H9 (cell line): ENCODE data around the gene KIF3B. TPM values are rescaled to one million over a fixed set of nuclear protein-coding genes. Genes with fewer than 3 reads are reported as not detected.

Experiments used
- DNase-seq: peaks from one replicate; pipeline ENCODE4 v3.0.0-alpha.2; 2017
- H2AFZ ChIP-seq: one replicate; pipeline ENCODE4 v1.6.1; 2013; ENCODE audit warnings: mild to moderate bottlenecking, low read length, control low read depth, moderate library complexity
- H2AK5ac ChIP-seq: 2 replicates; pipeline ENCODE4 v1.6.1; 2013; ENCODE audit warnings: low read length, control low read depth, mixed read lengths; ENCODE audit not compliant: insufficient read length
- H2BK120ac ChIP-seq: one replicate; pipeline ENCODE4 v1.6.1; 2013; ENCODE audit warnings: low read depth, mild to moderate bottlenecking, low read length, control low read depth, inconsistent platforms; ENCODE audit not compliant: poor library complexity, severe bottlenecking
- H2BK12ac ChIP-seq: 2 replicates; pipeline ENCODE4 v1.6.1; 2013; ENCODE audit warnings: low read length, control low read depth, mixed read lengths, low read depth; ENCODE audit not compliant: insufficient read length
- H2BK15ac ChIP-seq: 2 replicates; pipeline ENCODE4 v1.6.1; 2013; ENCODE audit warnings: low read depth, low read length, control low read depth
- H2BK20ac ChIP-seq: one replicate; pipeline ENCODE4 v1.6.1; 2013; ENCODE audit warnings: low read depth, mild to moderate bottlenecking, low read length, control low read depth, inconsistent platforms; ENCODE audit not compliant: poor library complexity, severe bottlenecking
- H2BK5ac ChIP-seq: 2 replicates; pipeline ENCODE4 v1.6.1; 2013; ENCODE audit warnings: low read length, control low read depth, mixed read lengths; ENCODE audit not compliant: insufficient read length
- H3K14ac ChIP-seq: 2 replicates; pipeline ENCODE4 v1.6.1; 2013; ENCODE audit warnings: low read length, control low read depth; ENCODE audit not compliant: insufficient read depth
- H3K18ac ChIP-seq: 2 replicates; pipeline ENCODE4 v1.6.1; 2013; ENCODE audit warnings: low read depth, mild to moderate bottlenecking, mixed read lengths, low read length, control low read depth; ENCODE audit not compliant: insufficient read length
- H3K23ac ChIP-seq: 2 replicates; pipeline ENCODE4 v1.6.1; 2013; ENCODE audit warnings: low read length, control low read depth, mixed read lengths, low read depth; ENCODE audit not compliant: insufficient read length
- H3K23me2 ChIP-seq: 2 replicates; pipeline ENCODE4 v1.6.1; 2013; ENCODE audit warnings: low read depth, mild to moderate bottlenecking, mixed read lengths, low read length, control low read depth; ENCODE audit not compliant: insufficient read length, poor library complexity, severe bottlenecking
- H3K27ac ChIP-seq: 2 replicates; pipeline ENCODE4 v1.5.1; 2013; ENCODE audit warnings: low read length, control low read depth, mixed read lengths, low read depth; ENCODE audit not compliant: insufficient read length
- H3K27me3 ChIP-seq: 2 replicates; pipeline ENCODE4 v1.6.1; 2013; ENCODE audit warnings: low read length, control low read depth, inconsistent platforms; ENCODE audit not compliant: insufficient read depth
- H3K4ac ChIP-seq: 2 replicates; pipeline ENCODE4 v1.6.1; 2013; ENCODE audit warnings: low read depth, mild to moderate bottlenecking, control low read depth, inconsistent platforms, low read length, moderate library complexity
- H3K4me1 ChIP-seq: 2 replicates; pipeline ENCODE4 v1.6.1; 2013; ENCODE audit warnings: low read length, control low read depth, inconsistent platforms; ENCODE audit not compliant: insufficient read depth
- H3K4me2 ChIP-seq: 2 replicates; pipeline ENCODE4 v1.6.1; 2013; ENCODE audit warnings: low read length, control low read depth, mixed read lengths; ENCODE audit not compliant: insufficient read length, insufficient read depth
- H3K56ac ChIP-seq: 2 replicates; pipeline ENCODE4 v1.6.1; 2013; ENCODE audit warnings: low read depth, mild to moderate bottlenecking, mixed read lengths, low read length, control low read depth; ENCODE audit not compliant: insufficient read length
- H3K79me1 ChIP-seq: 2 replicates; pipeline ENCODE4 v1.6.1; 2013; ENCODE audit warnings: low read depth, mild to moderate bottlenecking, moderate library complexity, low read length, control low read depth, inconsistent platforms; ENCODE audit not compliant: insufficient read depth, poor library complexity, severe bottlenecking
- H3K79me2 ChIP-seq: 2 replicates; pipeline ENCODE4 v1.6.1; 2013; ENCODE audit warnings: low read length, control low read depth, inconsistent platforms; ENCODE audit not compliant: insufficient read depth
- H3K9ac ChIP-seq: 2 replicates; pipeline ENCODE4 v1.6.1; 2013; ENCODE audit warnings: low read length, control low read depth, mixed read lengths; ENCODE audit not compliant: insufficient read length; ENCODE audit errors: extremely low read depth
- H3K9me3 ChIP-seq: one replicate; pipeline ENCODE4 v1.6.1; 2013; ENCODE audit warnings: low read depth, low read length, inconsistent platforms; ENCODE audit not compliant: control insufficient read depth
- H3T11ph ChIP-seq: one replicate; pipeline ENCODE4 v1.6.1; 2013; ENCODE audit warnings: mild to moderate bottlenecking, low read length, control low read depth, inconsistent platforms
- H4K20me1 ChIP-seq: one replicate; pipeline ENCODE4 v1.6.1; 2013; ENCODE audit not compliant: control insufficient read depth, insufficient read length, insufficient read depth
- H4K5ac ChIP-seq: 2 replicates; pipeline ENCODE4 v1.6.1; 2013; ENCODE audit warnings: low read depth, mild to moderate bottlenecking, mixed read lengths, low read length, control low read depth; ENCODE audit not compliant: insufficient read length
- H4K8ac ChIP-seq: replicated peaks from 2 replicates; pipeline ENCODE4 v1.6.1; 2013; ENCODE audit warnings: low read length, control low read depth, mixed read lengths, low read depth; ENCODE audit not compliant: insufficient read length
- H4K91ac ChIP-seq: 2 replicates; pipeline ENCODE4 v1.6.1; 2013; ENCODE audit warnings: low read depth, mild to moderate bottlenecking, moderate library complexity, mixed read lengths, low read length, control low read depth; ENCODE audit not compliant: insufficient read length
- H3K27ac Mint-ChIP-seq, 3 experiments: 2 replicates in 2 of 3; 3 replicates in 1 of 3; pipeline ENCODE4 v1.8.0; 2020 to 2021; ENCODE audit warnings: mixed read lengths in 3 of 3, mild to moderate bottlenecking in 1 of 3, moderate library complexity in 1 of 3
- H3K27me3 Mint-ChIP-seq: 2 replicates; pipeline ENCODE4 v1.8.0; 2021; ENCODE audit warnings: low read depth, mild to moderate bottlenecking, moderate library complexity, mixed read lengths
- H3K36me3 Mint-ChIP-seq, 3 experiments: 2 replicates in 2 of 3; 3 replicates in 1 of 3; pipeline ENCODE4 v1.8.0; 2020 to 2021; ENCODE audit warnings: low read depth in 3 of 3, mixed read lengths in 3 of 3; ENCODE audit not compliant: insufficient read depth in 1 of 3
- H3K4me1 Mint-ChIP-seq, 2 experiments: 2 replicates each; pipeline ENCODE4 v1.8.0; 2020; ENCODE audit warnings: mixed read lengths in 2 of 2
- H3K4me3 Mint-ChIP-seq, 2 experiments: 2 replicates in 1 of 2; 3 replicates in 1 of 2; pipeline ENCODE4 v1.8.0; 2020 to 2021; ENCODE audit warnings: mild to moderate bottlenecking in 2 of 2, mixed read lengths in 2 of 2, moderate library complexity in 1 of 2
- H3K9me3 Mint-ChIP-seq, 2 experiments: 2 replicates in 1 of 2; 3 replicates in 1 of 2; pipeline ENCODE4 v1.8.0; 2020; ENCODE audit warnings: mild to moderate bottlenecking in 2 of 2, mixed read lengths in 2 of 2, moderate library complexity in 1 of 2
- whole genome bisulfite sequencing: extraction: QIAGEN DNeasy Blood & Tissue Kit; methylation state at CpG from one replicate; pipeline ENCODE4 v1.1.7; 2013; ENCODE audit warnings: missing lambda C conversion rate, low lambda C conversion rate, mixed read lengths; ENCODE audit not compliant: insufficient read length; ENCODE audit errors: extremely low coverage; 5-methylcytosine and 5-hydroxymethylcytosine counted together
- total RNA-seq: library from RNA; stranded (reverse); gene quantifications from 2 replicates; pipeline ENCODE4 v1.2.1, GENCODE V29; 2021
- TF ChIP-seq, protein P1 (sequence below): fragments of 200-600 bp; sonication (generic); conservative IDR thresholded peaks from 3 replicates; pipeline ENCODE4 v1.8.0; 2021; ENCODE audit warnings: antibody characterized with exemption, mild to moderate bottlenecking

KIF3B gene
- total RNA-seq, 1 experiment from 2014 or later: 29.7 TPM

DNA sequence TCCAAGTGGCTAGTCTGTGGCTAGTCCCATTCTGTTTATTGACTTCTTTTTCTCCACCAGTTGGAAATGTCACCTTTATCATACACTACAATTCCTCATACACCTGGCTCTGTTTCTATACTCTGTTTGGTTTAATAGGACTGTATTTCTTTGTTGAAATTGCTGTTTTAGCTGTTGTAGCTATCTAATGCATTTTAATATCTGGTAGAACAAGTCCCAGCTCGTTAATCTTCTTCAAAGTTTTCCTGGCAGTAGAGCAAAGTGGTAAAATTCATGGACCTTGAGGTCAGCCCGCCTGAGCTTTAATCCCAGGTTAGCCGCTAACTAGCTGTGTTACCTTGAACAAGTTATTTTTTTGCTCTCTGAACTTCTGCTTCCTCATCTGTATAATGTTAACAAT is 70.8 kb downstream of the KIF3B start:
- H3K18ac ChIP-seq: no peak overlapping the region
- H2BK12ac ChIP-seq: no peak overlapping the region
- H3K27ac ChIP-seq: no peak overlapping the region
- H3K14ac ChIP-seq: no peak overlapping the region
- no peak overlapping the region for H2BK120ac ChIP-seq
- Mint-ChIP-seq H3K4me1 (peaks cover 11% of the 10 kb centered on the region in 2 experiments), H3K27me3 (peaks cover 54% of the 10 kb centered on the region), H3K36me3 (no peaks in the 10 kb centered on the region), H3K4me3 (no peak overlapping the region), H3K27ac (no peak overlapping the region), H3K9me3 (no peaks in the 10 kb centered on the region)
- H3K4ac ChIP-seq: no peak overlapping the region
- no peaks in the 10 kb centered on the region for H3K9me3 ChIP-seq
- no peak overlapping the region for H4K91ac ChIP-seq
- no peak for DNase-seq
- H3K79me2 ChIP-seq: no peaks in the 10 kb centered on the region
- no peak overlapping the region for H2BK20ac ChIP-seq
- H2AFZ ChIP-seq: no peak overlapping the region
- H3K56ac ChIP-seq: no peak overlapping the region
- WGBS: no CpG with 5 or more reads among the region's 3 CpGs
- H2AK5ac ChIP-seq: no peak overlapping the region
- TF ChIP-seq, protein P1, sequence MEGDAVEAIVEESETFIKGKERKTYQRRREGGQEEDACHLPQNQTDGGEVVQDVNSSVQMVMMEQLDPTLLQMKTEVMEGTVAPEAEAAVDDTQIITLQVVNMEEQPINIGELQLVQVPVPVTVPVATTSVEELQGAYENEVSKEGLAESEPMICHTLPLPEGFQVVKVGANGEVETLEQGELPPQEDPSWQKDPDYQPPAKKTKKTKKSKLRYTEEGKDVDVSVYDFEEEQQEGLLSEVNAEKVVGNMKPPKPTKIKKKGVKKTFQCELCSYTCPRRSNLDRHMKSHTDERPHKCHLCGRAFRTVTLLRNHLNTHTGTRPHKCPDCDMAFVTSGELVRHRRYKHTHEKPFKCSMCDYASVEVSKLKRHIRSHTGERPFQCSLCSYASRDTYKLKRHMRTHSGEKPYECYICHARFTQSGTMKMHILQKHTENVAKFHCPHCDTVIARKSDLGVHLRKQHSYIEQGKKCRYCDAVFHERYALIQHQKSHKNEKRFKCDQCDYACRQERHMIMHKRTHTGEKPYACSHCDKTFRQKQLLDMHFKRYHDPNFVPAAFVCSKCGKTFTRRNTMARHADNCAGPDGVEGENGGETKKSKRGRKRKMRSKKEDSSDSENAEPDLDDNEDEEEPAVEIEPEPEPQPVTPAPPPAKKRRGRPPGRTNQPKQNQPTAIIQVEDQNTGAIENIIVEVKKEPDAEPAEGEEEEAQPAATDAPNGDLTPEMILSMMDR: no peak
- H3K4me2 ChIP-seq: no peak overlapping the region
- no peak overlapping the region for H3K9ac ChIP-seq
- H3K4me1 ChIP-seq: no peaks in the 10 kb centered on the region; the same call in none of the 2 replicates
- no peak overlapping the region for H4K5ac ChIP-seq
- H2BK15ac ChIP-seq: no peak overlapping the region
- no peaks in the 10 kb centered on the region for H3K79me1 ChIP-seq
- no peak overlapping the region for H4K8ac ChIP-seq
- no peak overlapping the region for H3T11ph ChIP-seq
- no peaks in the 10 kb centered on the region for H4K20me1 ChIP-seq
- H3K23ac ChIP-seq: no peak overlapping the region
- no peak overlapping the region for H2BK5ac ChIP-seq
- H3K23me2 ChIP-seq: no peaks in the 10 kb centered on the region
- H3K27me3 ChIP-seq: no peaks in the 10 kb centered on the region
